HepG2 (cell line): ENCODE results near the gene CTSD. TPM values are rescaled to one million over a fixed set of nuclear protein-coding genes. Genes with fewer than 3 reads are reported as not detected.

Experiments
- ARID4A ChIP-seq: sonication (generic); formaldehyde crosslinking; IDR thresholded peaks from 2 replicates; pipeline ENCODE4 v1.5.0; 2020; ENCODE audit warnings: mild to moderate bottlenecking, missing genetic modification reagents, borderline replicate concordance
- CTCF ChIP-seq: sonication (generic); formaldehyde crosslinking; IDR thresholded peaks from 2 replicates; pipeline ENCODE4 v1.5.0; 2020; ENCODE audit warnings: mild to moderate bottlenecking, missing genetic modification reagents, moderate library complexity
- KDM2A ChIP-seq: sonication (generic); formaldehyde crosslinking; IDR thresholded peaks from 2 replicates; pipeline ENCODE4 v1.4.0; 2020; ENCODE audit warnings: low read depth, missing genetic modification reagents, borderline replicate concordance
- RBM22 ChIP-seq: fragments of 200-400 bp; formaldehyde crosslinking; optimal IDR thresholded peaks from 2 replicates; pipeline ENCODE3; 2017; ENCODE audit warnings: mild to moderate bottlenecking, low read length, moderate library complexity
- REPIN1 ChIP-seq: sonication (generic); formaldehyde crosslinking; IDR thresholded peaks from 2 replicates; pipeline ENCODE4 v1.8.0; 2022; ENCODE audit warnings: missing genetic modification reagents, low read depth, mild to moderate bottlenecking, borderline replicate concordance
- RXRA ChIP-seq: sonication (generic); formaldehyde crosslinking; IDR thresholded peaks from 2 replicates; pipeline ENCODE4 v1.5.1; 2020; ENCODE audit warnings: missing genetic modification reagents
- SIN3B ChIP-seq: fragments of 150-350 bp; IDR thresholded peaks from 2 replicates; pipeline ENCODE4 v1.6.1; 2014; ENCODE audit warnings: low read length
- SP1 ChIP-seq, 2 experiments: fragments of 450-650 bp in 1 of 2; sonication (generic) in 1 of 2; formaldehyde crosslinking in 1 of 2; IDR thresholded peaks; 2 replicates each; pipeline versions ENCODE4 v1.4.0 to v1.6.1; 2016 to 2020; ENCODE audit warnings: missing genetic modification reagents in 1 of 2
- SP4 ChIP-seq: sonication (generic); formaldehyde crosslinking; IDR thresholded peaks from 2 replicates; pipeline ENCODE4 v1.8.1; 2023; ENCODE audit warnings: mild to moderate bottlenecking, missing genetic modification reagents
- SRY ChIP-seq: sonication (generic); formaldehyde crosslinking; IDR thresholded peaks from 2 replicates; pipeline ENCODE4 v1.8.0; 2022; ENCODE audit warnings: mild to moderate bottlenecking, missing genetic modification reagents
- TBX2 ChIP-seq: sonication (generic); formaldehyde crosslinking; IDR thresholded peaks from 2 replicates; pipeline ENCODE4 v1.5.0; 2020; ENCODE audit warnings: missing genetic modification reagents, mild to moderate bottlenecking, borderline replicate concordance
- TFE3 ChIP-seq: IDR thresholded peaks from 2 replicates; pipeline ENCODE4 v1.6.1; 2016
- TGIF2 ChIP-seq: IDR thresholded peaks from 2 replicates; pipeline ENCODE4 v1.6.1; 2016; ENCODE audit warnings: control low read depth, missing compliant biosample characterization
- ZFX ChIP-seq: sonication (generic); formaldehyde crosslinking; IDR thresholded peaks from 2 replicates; pipeline ENCODE4 v1.4.0; 2020; ENCODE audit warnings: mild to moderate bottlenecking, low read depth, missing genetic modification reagents, moderate library complexity
- ZHX1 ChIP-seq: sonication (generic); formaldehyde crosslinking; IDR thresholded peaks from 2 replicates; pipeline ENCODE4 v1.8.1; 2022; ENCODE audit warnings: low read depth, mild to moderate bottlenecking, missing genetic modification reagents
- ZNF333 ChIP-seq: sonication (generic); formaldehyde crosslinking; IDR thresholded peaks from 2 replicates; pipeline ENCODE4 v1.4.0; 2020; ENCODE audit warnings: mild to moderate bottlenecking, missing genetic modification reagents, borderline replicate concordance
- ZNF883 ChIP-seq: sonication (generic); formaldehyde crosslinking; IDR thresholded peaks from 2 replicates; pipeline ENCODE4 v1.5.1; 2020; ENCODE audit warnings: mild to moderate bottlenecking, missing genetic modification reagents; ENCODE audit errors: not compliant biosample characterization
- polyA plus RNA-seq, 8 experiments: library from polyadenylated mRNA; depleted of rRNA in 3 of 8; stranded (reverse) in 7 of 8; unstranded in 1 of 8; fragments of >200 nt; fragmentation: Illumina TruSeq in 4 of 8; extraction: Trizol in 4 of 8; gene quantifications; 2 replicates each; pipeline versions ENCODE4 v1.2.1 to v1.2.3, GENCODE V29; 2011 to 2016; ENCODE audit warnings: low read depth in 4 of 8, missing spikeins in 1 of 8, mixed read lengths in 1 of 8; ENCODE audit not compliant: insufficient read depth in 1 of 8
- total RNA-seq, 5 experiments: library from RNA; depleted of rRNA; stranded (reverse); fragments of >200 nt; fragmentation: Illumina TruSeq; extraction: Trizol; gene quantifications; 2 replicates each; pipeline ENCODE4 v1.2.3, GENCODE V29; 2016; ENCODE audit warnings: low read depth in 1 of 5

Gene CTSD
- total and polyA plus RNA-seq, 2 of the 13 experiments (the other 11 are each of a cell fraction or from before 2014, with no cell fraction given) = 143 to 230 TPM

GRCh38 chr11:1763796-1764661 lies at the start of gene CTSD (continued):
- TF ChIP-seq ARID4A (CRISPR knock-in tag) (peak; percentile 92), TGIF2 (peak; percentile 51; the same call in 1 of the 2 replicates), ZFX (peak; percentile 35; the same call in 1 of the 2 replicates), ZNF333 (no peak), TFE3 (CRISPR knock-in tag) (peak; percentile 76), TBX2 (CRISPR knock-in tag) (peak; percentile 52; the same call in 1 of the 2 replicates), SIN3B (0 out of 2 replicates have a peak, but pooled peaks have one; percentile 61), SRY (CRISPR knock-in tag) (peak; percentile 62), ZHX1 (0 out of 2 replicates have a peak, but pooled peaks have one; percentile 44), CTCF (CRISPR knock-in tag) (peak; percentile 9; the same call in 1 of the 2 replicates), KDM2A (0 out of 2 replicates have a peak, but pooled peaks have one; percentile 14), SP1 (IDR thresholded peaks at IDR 0.05) (no peak), SP1 (CRISPR knock-in tag; IDR thresholded peaks at IDR 0.05) (peak; percentile 48; the same call in 1 of the 2 replicates), REPIN1 (CRISPR knock-in tag) (0 out of 2 replicates have a peak, but pooled peaks have one; percentile 57), RBM22 (no peak), ZNF883 (CRISPR knock-in tag) (peak; percentile 38), RXRA (CRISPR knock-in tag) (0 out of 2 replicates have a peak, but pooled peaks have one; percentile 30), SP4 (peak; percentile 44)
